ENCODE data around the gene OR51V1. TPM values are rescaled to one million over a fixed set of nuclear protein-coding genes. Genes with fewer than 3 reads are reported as not detected.

The OR51V1 gene
- total RNA-seq, 1 donor from 2014 or later = not detected

DNA sequence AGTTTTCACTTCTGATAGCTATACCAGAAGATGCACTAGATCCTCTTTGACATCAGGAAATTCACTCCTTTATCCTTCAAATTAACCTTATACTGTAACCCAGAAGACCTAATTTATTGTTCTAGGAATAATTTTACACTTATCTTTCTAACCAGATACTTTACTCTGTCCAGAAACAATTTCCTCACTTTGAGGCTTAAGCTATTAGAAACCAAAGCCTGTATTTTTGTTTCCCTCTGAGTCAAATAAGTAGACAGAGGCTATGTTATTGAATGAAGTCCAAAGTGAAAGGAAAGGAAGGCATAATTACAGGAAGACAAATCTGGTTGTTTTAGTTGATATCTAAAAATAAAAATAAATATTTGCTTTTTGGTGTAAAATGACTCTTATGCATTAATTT, 2.2 kb downstream of the OR51V1 start:
- no peaks in the 10 kb centered on the region for H3K79me2 ChIP-seq (ENCODE audit: low read depth)
- no peaks in the 10 kb centered on the region for H3F3A ChIP-seq (ENCODE audit: low read depth)
- H3K9me3 Mint-ChIP-seq = no peaks in the 10 kb centered on the region
- H3K36me3 ChIP-seq = no peaks in the 10 kb centered on the region
- TF ChIP-seq, protein P1, sequence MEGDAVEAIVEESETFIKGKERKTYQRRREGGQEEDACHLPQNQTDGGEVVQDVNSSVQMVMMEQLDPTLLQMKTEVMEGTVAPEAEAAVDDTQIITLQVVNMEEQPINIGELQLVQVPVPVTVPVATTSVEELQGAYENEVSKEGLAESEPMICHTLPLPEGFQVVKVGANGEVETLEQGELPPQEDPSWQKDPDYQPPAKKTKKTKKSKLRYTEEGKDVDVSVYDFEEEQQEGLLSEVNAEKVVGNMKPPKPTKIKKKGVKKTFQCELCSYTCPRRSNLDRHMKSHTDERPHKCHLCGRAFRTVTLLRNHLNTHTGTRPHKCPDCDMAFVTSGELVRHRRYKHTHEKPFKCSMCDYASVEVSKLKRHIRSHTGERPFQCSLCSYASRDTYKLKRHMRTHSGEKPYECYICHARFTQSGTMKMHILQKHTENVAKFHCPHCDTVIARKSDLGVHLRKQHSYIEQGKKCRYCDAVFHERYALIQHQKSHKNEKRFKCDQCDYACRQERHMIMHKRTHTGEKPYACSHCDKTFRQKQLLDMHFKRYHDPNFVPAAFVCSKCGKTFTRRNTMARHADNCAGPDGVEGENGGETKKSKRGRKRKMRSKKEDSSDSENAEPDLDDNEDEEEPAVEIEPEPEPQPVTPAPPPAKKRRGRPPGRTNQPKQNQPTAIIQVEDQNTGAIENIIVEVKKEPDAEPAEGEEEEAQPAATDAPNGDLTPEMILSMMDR (IDR thresholded peaks at IDR 0.05) = no peak
- TF ChIP-seq EZH2phosphoT487 (IDR thresholded peaks at IDR 0.05) (no peak), EZH2 (IDR thresholded peaks at IDR 0.05) (no peak)
- no peak overlapping the region for H3K27ac Mint-ChIP-seq
- no peaks in the 10 kb centered on the region for H3K9me3 ChIP-seq (ENCODE audit: low read depth)
- no peak overlapping the region for H3K4me3 Mint-ChIP-seq
- no peaks in the 10 kb centered on the region for H3K27me3 ChIP-seq
- no peak overlapping the region for H3K9ac ChIP-seq
- H3K4me2 ChIP-seq = no peak overlapping the region
- no peak for DNase-seq (ENCODE audit: low spot score)
- H3K27ac ChIP-seq = no peak overlapping the region
- no peak overlapping the region for H3K4me3 ChIP-seq
- no peaks in the 10 kb centered on the region for H3K36me3 Mint-ChIP-seq
- H3K4me1 ChIP-seq = peaks cover 19% of the 10 kb centered on the region
- no peak overlapping the region for H2AFZ ChIP-seq (replicated peaks)
- H3K4me1 Mint-ChIP-seq = no peaks in the 10 kb centered on the region
- no peaks in the 10 kb centered on the region for H3K27me3 Mint-ChIP-seq (ENCODE audit: insufficient read depth, low read depth)
- H4K20me1 ChIP-seq (ENCODE audit: low read depth) = no peaks in the 10 kb centered on the region

DNA sequence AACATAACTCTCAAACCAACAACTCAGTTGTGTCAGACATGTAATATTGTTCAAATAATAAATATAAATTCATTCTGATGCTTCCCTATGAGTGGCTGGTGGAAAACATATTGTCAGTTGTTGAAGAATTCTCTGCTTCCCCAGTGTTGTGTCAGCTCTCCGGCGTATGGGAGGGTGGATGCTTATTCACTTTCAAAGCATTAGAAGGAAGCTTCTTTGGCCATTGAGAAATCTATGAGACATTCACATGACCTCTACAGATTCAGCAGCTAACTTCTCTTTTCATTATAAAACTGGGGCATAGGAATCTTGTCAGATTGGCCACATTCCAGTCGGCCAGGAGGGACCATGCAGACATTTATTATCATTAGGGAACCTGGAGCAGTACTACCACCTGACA, 2.9 kb downstream of the OR51V1 start:
- Mint-ChIP-seq H3K9me3 (no peaks in the 10 kb centered on the region), H3K27me3 (ENCODE audit: insufficient read depth, low read depth) (no peaks in the 10 kb centered on the region), H3K4me1 (no peaks in the 10 kb centered on the region), H3K36me3 (no peaks in the 10 kb centered on the region), H3K4me3 (no peak overlapping the region), H3K27ac (no peak overlapping the region)
- no peak for DNase-seq (ENCODE audit: low spot score)
- Histone ChIP-seq H3K9ac (no peak overlapping the region), H3K4me3 (no peak overlapping the region), H3K9me3 (ENCODE audit: low read depth) (no peaks in the 10 kb centered on the region), H3K36me3 (no peaks in the 10 kb centered on the region), H2AFZ (replicated peaks) (no peak overlapping the region), H3K79me2 (ENCODE audit: low read depth) (no peaks in the 10 kb centered on the region), H3K4me1 (peaks cover 19% of the 10 kb centered on the region), H3K4me2 (no peak overlapping the region), H3F3A (ENCODE audit: low read depth) (no peaks in the 10 kb centered on the region), H4K20me1 (ENCODE audit: low read depth) (no peaks in the 10 kb centered on the region), H3K27ac (no peak overlapping the region), H3K27me3 (no peaks in the 10 kb centered on the region)
- no peak for TF ChIP-seq EZH2 (IDR thresholded peaks at IDR 0.05)
- TF ChIP-seq EZH2phosphoT487 (IDR thresholded peaks at IDR 0.05) = no peak
- TF ChIP-seq, protein P1 (IDR thresholded peaks at IDR 0.05) = no peak

DNA sequence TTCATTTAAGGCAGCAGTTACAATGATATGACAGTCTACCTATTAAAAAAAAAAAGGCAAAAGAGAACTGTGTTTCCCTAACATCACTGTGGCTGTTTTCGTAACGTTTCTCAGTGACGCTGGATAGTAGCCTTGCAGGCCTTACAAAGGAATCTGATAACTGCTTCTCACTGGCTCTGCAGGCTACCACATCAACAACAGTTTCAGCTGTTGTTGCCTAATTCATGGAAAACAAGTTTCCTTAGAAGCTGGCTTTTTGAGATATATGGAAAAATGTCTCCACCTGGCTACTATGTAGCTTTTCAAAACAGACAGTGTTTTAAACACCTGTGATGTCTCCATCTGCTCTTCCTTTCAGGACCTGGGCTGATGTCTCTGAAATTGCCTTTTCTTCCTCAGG, 3.8 kb downstream of the OR51V1 start:
- no peak overlapping the region for H3K4me3 ChIP-seq
- TF ChIP-seq EZH2phosphoT487 (IDR thresholded peaks at IDR 0.05) = no peak
- TF ChIP-seq EZH2 (IDR thresholded peaks at IDR 0.05) = no peak
- TF ChIP-seq, protein P1 (IDR thresholded peaks at IDR 0.05) = no peak
- no peak overlapping the region for H3K4me2 ChIP-seq
- H3K4me1 ChIP-seq = peaks cover 19% of the 10 kb centered on the region
- no peaks in the 10 kb centered on the region for H3K4me1 Mint-ChIP-seq
- H4K20me1 ChIP-seq (ENCODE audit: low read depth) = no peaks in the 10 kb centered on the region
- DNase-seq (ENCODE audit: low spot score) = no peak
- no peaks in the 10 kb centered on the region for H3K36me3 ChIP-seq
- no peaks in the 10 kb centered on the region for H3K79me2 ChIP-seq (ENCODE audit: low read depth)
- H3K27me3 Mint-ChIP-seq (ENCODE audit: insufficient read depth, low read depth) = no peaks in the 10 kb centered on the region
- H3K9me3 Mint-ChIP-seq = no peaks in the 10 kb centered on the region
- no peaks in the 10 kb centered on the region for H3K9me3 ChIP-seq (ENCODE audit: low read depth)
- no peak overlapping the region for H3K4me3 Mint-ChIP-seq
- no peaks in the 10 kb centered on the region for H3K36me3 Mint-ChIP-seq
- H3K27ac ChIP-seq = no peak overlapping the region
- H3K27me3 ChIP-seq = no peaks in the 10 kb centered on the region
- no peaks in the 10 kb centered on the region for H3F3A ChIP-seq (ENCODE audit: low read depth)
- H3K27ac Mint-ChIP-seq = no peak overlapping the region
- H2AFZ ChIP-seq (replicated peaks) = peak overlapping the region; percentile 68
- H3K9ac ChIP-seq = no peak overlapping the region
